ENCODE results near the gene IL18RAP.

Gene IL18RAP

DNA sequence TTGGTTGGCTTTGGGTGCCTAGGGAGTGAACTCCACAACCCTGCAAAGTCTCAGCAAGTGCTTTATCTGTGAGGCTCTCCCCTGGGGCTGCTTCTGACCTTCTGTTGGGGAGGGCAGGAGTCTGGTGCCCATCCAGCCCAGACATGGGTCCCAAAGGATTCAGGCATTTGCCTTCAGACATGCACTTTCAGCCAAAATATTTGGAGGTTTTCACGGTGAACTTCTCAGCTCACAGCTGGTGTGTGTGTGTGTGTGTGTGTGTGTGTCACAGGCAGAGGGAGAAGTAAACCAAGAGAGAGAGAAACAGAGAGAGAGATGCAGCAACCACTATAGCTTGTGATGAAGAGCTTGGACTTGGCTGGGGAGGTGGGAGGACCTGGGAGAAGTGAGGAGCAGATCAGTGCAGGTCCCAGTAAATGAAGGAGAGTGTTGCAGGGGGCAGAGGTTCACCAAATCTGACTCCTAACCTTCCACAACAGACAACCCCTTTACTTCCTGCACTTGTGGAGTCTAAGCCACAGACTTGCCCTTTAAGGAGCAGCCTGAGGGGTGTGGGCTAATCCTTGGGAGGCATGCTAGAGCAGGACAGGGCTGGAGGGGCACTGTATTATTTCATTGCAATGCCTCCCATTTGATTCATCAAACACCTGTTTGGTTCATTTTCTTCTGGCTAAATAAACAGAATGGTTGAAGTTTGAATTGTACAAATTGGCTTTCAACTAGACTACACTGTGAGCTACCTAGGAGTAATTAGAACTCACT, 64.2 kb downstream of the IL18RAP start:
- no peaks in the 10 kb centered on the region for H3K27me3 ChIP-seq (ENCODE audit: insufficient read depth, insufficient read length)
- no peak overlapping the region for H3K9ac ChIP-seq (ENCODE audit: insufficient read length, low read depth)
- H3K9me3 ChIP-seq (ENCODE audit: insufficient read depth, low read length): peaks cover 18% of the 10 kb centered on the region
- no peak for DNase-seq (ENCODE audit: low read depth, low spot score)
- no peaks in the 10 kb centered on the region for H3K36me3 ChIP-seq (ENCODE audit: insufficient read depth, insufficient read length, low read length)
- no peak overlapping the region for H3K4me3 ChIP-seq (ENCODE audit: insufficient read length, low read depth)
- peaks cover 8% of the 10 kb centered on the region for H3K4me1 ChIP-seq (ENCODE audit: insufficient read depth, insufficient read length)
- TF ChIP-seq SUZ12 (IDR thresholded peaks at IDR 0.05; ENCODE audit: extremely low read depth, insufficient read depth, insufficient read length) (no peak), YY1 (IDR thresholded peaks at IDR 0.05; ENCODE audit: insufficient read depth, insufficient read length) (no peak), ZNF274 (IDR thresholded peaks at IDR 0.05; ENCODE audit: low read depth, low read length) (no peak)

DNA sequence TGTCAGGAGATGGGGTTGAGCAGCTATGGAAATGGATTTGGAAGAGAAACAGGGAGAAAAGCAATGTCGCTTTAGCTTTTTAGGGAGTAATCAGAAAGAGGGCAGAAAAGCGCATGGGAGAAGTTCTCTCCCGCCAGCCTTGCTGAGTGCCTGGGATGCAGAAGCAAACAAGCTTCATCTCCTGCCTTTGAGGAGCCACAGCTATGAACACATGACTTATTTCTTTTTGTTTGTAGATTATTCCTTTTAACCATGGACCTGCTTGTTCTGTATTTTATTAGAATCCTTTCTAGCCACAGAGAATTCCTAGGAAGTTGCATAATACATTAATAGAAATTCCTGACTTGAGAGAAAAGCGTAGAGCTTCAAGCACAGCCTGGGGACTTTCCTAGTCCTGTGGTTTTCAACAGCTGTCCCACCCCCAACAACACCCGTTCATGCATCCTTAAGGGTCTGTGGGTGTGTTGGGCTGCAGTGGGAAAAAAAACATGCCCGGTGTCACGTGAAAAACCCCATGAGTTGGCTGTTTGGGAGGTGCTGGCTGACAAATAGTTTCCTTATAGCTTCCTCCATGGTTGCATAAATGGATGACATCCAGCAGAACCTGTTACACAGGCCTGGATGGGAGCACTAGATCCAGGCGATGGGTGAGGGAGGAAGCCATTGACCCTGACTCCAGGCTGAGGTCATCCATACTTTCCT, 65.0 kb downstream of the IL18RAP start:
- no peak overlapping the region for H3K4me3 ChIP-seq (ENCODE audit: insufficient read length, low read depth)
- DNase-seq (ENCODE audit: low read depth, low spot score): no peak
- TF ChIP-seq ZNF274 (IDR thresholded peaks at IDR 0.05; ENCODE audit: low read depth, low read length) (no peak), YY1 (IDR thresholded peaks at IDR 0.05; ENCODE audit: insufficient read depth, insufficient read length) (no peak), SUZ12 (IDR thresholded peaks at IDR 0.05; ENCODE audit: extremely low read depth, insufficient read depth, insufficient read length) (no peak)

DNA sequence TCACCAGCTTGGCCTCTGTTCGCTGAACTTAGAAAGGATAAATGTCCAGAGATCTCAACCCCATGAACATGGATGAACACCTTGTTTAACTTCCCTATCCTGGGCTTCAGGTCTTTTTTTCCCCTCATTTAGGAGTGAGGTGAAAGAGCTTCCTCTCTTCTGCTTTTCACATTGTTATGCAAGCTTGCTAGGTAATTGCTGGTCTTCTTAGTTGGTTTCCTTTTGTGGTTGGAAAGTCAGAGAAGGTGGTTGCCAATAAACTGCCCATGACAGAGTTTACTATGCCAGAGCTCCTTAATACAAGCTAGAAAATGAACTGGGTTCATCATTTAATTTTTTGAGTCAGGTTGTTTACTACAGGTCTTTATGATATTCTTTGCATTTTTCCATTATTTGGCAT, 66.7 kb downstream of the IL18RAP start:
- H3K27me3 ChIP-seq (ENCODE audit: insufficient read depth, insufficient read length): no peaks in the 10 kb centered on the region
- H3K9ac ChIP-seq (ENCODE audit: insufficient read length, low read depth): no peak overlapping the region
- no peak for DNase-seq (ENCODE audit: low read depth, low spot score)
- H3K9me3 ChIP-seq (ENCODE audit: insufficient read depth, low read length): peaks cover 38% of the 10 kb centered on the region
- H3K4me1 ChIP-seq (ENCODE audit: insufficient read depth, insufficient read length): peaks cover 8% of the 10 kb centered on the region
- no peaks in the 10 kb centered on the region for H3K36me3 ChIP-seq (ENCODE audit: insufficient read depth, insufficient read length, low read length)
- no peak overlapping the region for H3K4me3 ChIP-seq (ENCODE audit: insufficient read length, low read depth)
- TF ChIP-seq SUZ12 (IDR thresholded peaks at IDR 0.05; ENCODE audit: extremely low read depth, insufficient read depth, insufficient read length) (no peak), YY1 (IDR thresholded peaks at IDR 0.05; ENCODE audit: insufficient read depth, insufficient read length) (no peak), ZNF274 (IDR thresholded peaks at IDR 0.05; ENCODE audit: low read depth, low read length) (no peak)

More for the DNA sequence above, 65.0 kb downstream of the IL18RAP start:
- Histone ChIP-seq H3K4me1 (ENCODE audit: insufficient read depth, insufficient read length) (peaks cover 8% of the 10 kb centered on the region), H3K27me3 (ENCODE audit: insufficient read depth, insufficient read length) (no peaks in the 10 kb centered on the region), H3K36me3 (ENCODE audit: insufficient read depth, insufficient read length, low read length) (no peaks in the 10 kb centered on the region), H3K9me3 (ENCODE audit: insufficient read depth, low read length) (peaks cover 23% of the 10 kb centered on the region), H3K9ac (ENCODE audit: insufficient read length, low read depth) (no peak overlapping the region)

DNA sequence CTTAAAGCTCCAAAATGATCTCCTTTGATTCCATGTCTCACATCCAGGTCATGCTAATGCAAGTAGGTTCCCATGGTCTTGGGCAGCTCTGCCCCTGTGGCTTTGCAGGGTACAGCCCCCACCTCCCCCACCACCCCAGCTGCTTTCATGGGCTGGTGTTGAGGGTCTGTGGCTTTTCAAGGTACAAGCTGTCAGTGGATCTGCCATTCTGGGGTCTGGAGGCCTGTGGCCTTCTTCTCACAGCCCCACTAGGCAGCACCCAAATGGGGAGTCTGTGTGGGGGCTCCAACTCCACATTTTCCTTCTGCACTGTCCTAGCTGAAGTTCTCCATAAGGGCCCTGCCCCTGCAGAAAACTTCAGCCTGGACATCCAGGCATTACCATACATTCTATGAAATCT, 69.0 kb downstream of the IL18RAP start:
- Histone ChIP-seq H3K36me3 (ENCODE audit: insufficient read depth, insufficient read length, low read length) (no peaks in the 10 kb centered on the region), H3K27me3 (ENCODE audit: insufficient read depth, insufficient read length) (no peaks in the 10 kb centered on the region), H3K4me1 (ENCODE audit: insufficient read depth, insufficient read length) (peaks cover 6% of the 10 kb centered on the region), H3K9me3 (ENCODE audit: insufficient read depth, low read length) (peaks cover 38% of the 10 kb centered on the region), H3K4me3 (ENCODE audit: insufficient read length, low read depth) (no peak overlapping the region), H3K9ac (ENCODE audit: insufficient read length, low read depth) (no peak overlapping the region)
- DNase-seq (ENCODE audit: low read depth, low spot score): no peak
- no peak for TF ChIP-seq SUZ12 (IDR thresholded peaks at IDR 0.05; ENCODE audit: extremely low read depth, insufficient read depth, insufficient read length)
- TF ChIP-seq YY1 (IDR thresholded peaks at IDR 0.05; ENCODE audit: insufficient read depth, insufficient read length): no peak
- TF ChIP-seq ZNF274 (IDR thresholded peaks at IDR 0.05; ENCODE audit: low read depth, low read length): no peak

DNA sequence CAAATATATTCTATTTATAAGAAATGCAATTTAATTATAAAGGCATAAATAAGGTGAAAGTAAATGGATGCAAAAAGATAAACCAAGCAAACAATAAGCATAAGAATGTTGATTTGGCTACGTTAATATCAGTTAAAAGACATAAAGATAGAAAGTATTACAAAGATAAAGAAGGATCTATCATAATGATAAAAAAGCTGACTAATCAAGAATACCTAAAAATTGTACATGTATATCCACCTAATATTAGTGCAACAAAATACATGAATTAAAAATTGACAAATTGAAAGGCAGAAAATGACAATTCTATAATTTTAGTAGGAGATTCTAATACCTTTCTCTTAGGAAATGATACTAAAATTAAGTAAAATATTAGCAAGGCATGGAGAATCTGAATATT, 71.6 kb downstream of the IL18RAP start:
- no peak for TF ChIP-seq ZNF274 (IDR thresholded peaks at IDR 0.05; ENCODE audit: low read depth, low read length)

DNA sequence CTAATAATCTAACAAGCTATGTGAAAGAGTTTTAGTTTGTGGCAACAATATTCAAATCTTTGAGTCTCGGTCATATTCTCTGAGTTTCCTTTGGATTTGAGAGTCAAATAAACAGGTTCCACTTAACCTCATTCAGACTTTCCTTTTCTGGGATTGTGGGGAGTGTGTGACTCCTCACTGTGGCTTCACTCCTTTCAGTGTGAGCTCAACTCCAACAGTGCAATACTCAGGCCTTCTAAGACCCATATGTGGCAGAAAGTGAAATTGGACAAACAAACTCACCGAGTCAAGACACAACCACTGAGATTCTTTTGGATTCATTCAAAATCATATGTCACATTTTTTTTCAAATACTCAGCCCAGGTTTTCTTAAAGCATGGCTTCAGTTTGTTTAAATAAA, 75.5 kb downstream of the IL18RAP start:
- no peak for TF ChIP-seq ZNF274 (IDR thresholded peaks at IDR 0.05; ENCODE audit: low read depth, low read length)
- no peak for TF ChIP-seq SUZ12 (IDR thresholded peaks at IDR 0.05; ENCODE audit: extremely low read depth, insufficient read depth, insufficient read length)
- no peak for TF ChIP-seq YY1 (IDR thresholded peaks at IDR 0.05; ENCODE audit: insufficient read depth, insufficient read length)

More for the DNA sequence above, 71.6 kb downstream of the IL18RAP start:
- no peak overlapping the region for H3K4me3 ChIP-seq (ENCODE audit: insufficient read length, low read depth)
- no peak overlapping the region for H3K9ac ChIP-seq (ENCODE audit: insufficient read length, low read depth)
- H3K27me3 ChIP-seq (ENCODE audit: insufficient read depth, insufficient read length): no peaks in the 10 kb centered on the region
- H3K9me3 ChIP-seq (ENCODE audit: insufficient read depth, low read length): peaks cover 38% of the 10 kb centered on the region
- no peaks in the 10 kb centered on the region for H3K4me1 ChIP-seq (ENCODE audit: insufficient read depth, insufficient read length)
- H3K36me3 ChIP-seq (ENCODE audit: insufficient read depth, insufficient read length, low read length): no peaks in the 10 kb centered on the region
- no peak for DNase-seq (ENCODE audit: low read depth, low spot score)

DNA sequence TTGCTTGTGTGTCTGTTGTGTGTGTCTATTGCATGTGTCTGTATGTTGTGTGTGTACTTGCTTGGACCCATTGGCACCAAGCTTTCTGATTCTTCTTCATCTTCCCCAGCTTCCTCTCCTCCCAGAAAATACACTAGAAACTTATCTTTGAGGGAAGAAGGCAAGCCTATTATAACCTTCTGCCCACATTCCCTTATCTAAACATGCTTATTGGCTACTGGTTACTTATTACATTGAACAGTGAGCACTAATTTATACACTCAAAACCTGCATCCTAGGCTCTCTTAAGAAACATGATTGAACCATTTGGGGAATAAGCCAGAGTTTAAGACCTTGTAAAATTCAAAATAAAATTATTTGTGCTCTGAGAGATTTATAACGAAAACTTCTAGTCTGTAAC, 76.6 kb downstream of the IL18RAP start:
- no peak for DNase-seq (ENCODE audit: low read depth, low spot score)
- Histone ChIP-seq H3K27me3 (ENCODE audit: insufficient read depth, insufficient read length) (no peaks in the 10 kb centered on the region), H3K36me3 (ENCODE audit: insufficient read depth, insufficient read length, low read length) (no peaks in the 10 kb centered on the region), H3K4me3 (ENCODE audit: insufficient read length, low read depth) (no peak overlapping the region), H3K9ac (ENCODE audit: insufficient read length, low read depth) (no peak overlapping the region), H3K9me3 (ENCODE audit: insufficient read depth, low read length) (no peaks in the 10 kb centered on the region), H3K4me1 (ENCODE audit: insufficient read depth, insufficient read length) (no peaks in the 10 kb centered on the region)
- TF ChIP-seq SUZ12 (IDR thresholded peaks at IDR 0.05; ENCODE audit: extremely low read depth, insufficient read depth, insufficient read length): no peak
- TF ChIP-seq ZNF274 (IDR thresholded peaks at IDR 0.05; ENCODE audit: low read depth, low read length): no peak
- no peak for TF ChIP-seq YY1 (IDR thresholded peaks at IDR 0.05; ENCODE audit: insufficient read depth, insufficient read length)

More for the DNA sequence above, 75.5 kb downstream of the IL18RAP start:
- Histone ChIP-seq H3K4me3 (ENCODE audit: insufficient read length, low read depth) (no peak overlapping the region), H3K9me3 (ENCODE audit: insufficient read depth, low read length) (peaks cover 11% of the 10 kb centered on the region; the same call in 1 of the 2 replicates), H3K4me1 (ENCODE audit: insufficient read depth, insufficient read length) (no peaks in the 10 kb centered on the region), H3K9ac (ENCODE audit: insufficient read length, low read depth) (no peak overlapping the region), H3K27me3 (ENCODE audit: insufficient read depth, insufficient read length) (no peaks in the 10 kb centered on the region), H3K36me3 (ENCODE audit: insufficient read depth, insufficient read length, low read length) (no peaks in the 10 kb centered on the region)
- DNase-seq (ENCODE audit: low read depth, low spot score): no peak
